22Rv1 (cell line): ENCODE results near the gene TJP3.

ENCODE experiments used
- H3K27ac ChIP-seq: fragments of 450-650 bp; 2 replicates; pipeline ENCODE4 v1.5.1; 2017
- CTCF ChIP-seq: fragments of 450-650 bp; IDR thresholded peaks from 2 replicates; pipeline ENCODE4 v1.5.1; 2017; ENCODE audit warnings: mild to moderate bottlenecking
- ZFX ChIP-seq: fragments of 450-650 bp; IDR thresholded peaks from 2 replicates; pipeline ENCODE4 v1.6.1; 2017; ENCODE audit warnings: antibody characterized with exemption, borderline replicate concordance

The TJP3 gene

DNA sequence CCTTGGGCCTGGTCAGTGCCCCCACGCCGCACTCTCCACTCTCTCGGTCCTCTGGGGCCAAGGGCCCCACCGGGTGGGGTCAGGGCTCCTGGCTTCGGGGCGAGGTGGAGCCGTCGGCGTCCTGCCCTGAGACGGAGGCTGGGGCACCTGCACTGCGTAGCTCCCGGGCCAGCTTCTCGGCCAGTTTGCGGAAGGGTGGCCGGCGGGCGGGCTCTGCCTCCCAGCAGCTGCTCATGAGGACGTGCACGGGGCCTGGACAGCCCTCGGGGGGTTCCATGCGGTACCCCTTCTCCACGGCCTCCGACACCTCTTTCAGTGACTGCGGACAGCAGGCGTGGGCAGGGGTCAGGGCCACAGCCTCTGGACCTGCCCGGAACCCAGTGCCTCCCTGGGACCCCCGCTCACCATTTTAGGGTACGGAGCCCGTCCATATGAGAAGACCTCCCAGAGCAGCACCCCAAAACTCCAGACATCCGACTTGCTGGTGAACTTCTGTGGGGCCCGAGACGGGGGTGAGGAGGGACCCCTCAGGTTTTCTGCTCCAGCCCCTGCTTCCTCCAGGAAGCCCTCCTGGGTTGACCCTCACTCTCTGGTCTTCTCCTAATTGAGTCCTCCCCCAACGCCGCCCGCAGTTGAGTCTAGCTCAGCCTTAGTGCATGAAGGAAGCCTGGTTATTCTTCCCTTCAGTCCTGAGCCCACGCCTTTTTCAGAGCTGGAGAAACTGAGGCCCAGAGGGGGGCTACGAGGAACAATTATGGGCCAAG lies 70.1 kb downstream of the TJP3 start:
- no peak overlapping the region for H3K27ac ChIP-seq
- TF ChIP-seq ZFX, result no peak
- TF ChIP-seq CTCF, result no peak

- TF ChIP-seq ZFX, result no peak
- no peak for TF ChIP-seq CTCF
- no peak overlapping the region for H3K27ac ChIP-seq
These were observed 70.9 kb downstream of the TJP3 start for GRCh38 chr19:3778899-3779723.

DNA sequence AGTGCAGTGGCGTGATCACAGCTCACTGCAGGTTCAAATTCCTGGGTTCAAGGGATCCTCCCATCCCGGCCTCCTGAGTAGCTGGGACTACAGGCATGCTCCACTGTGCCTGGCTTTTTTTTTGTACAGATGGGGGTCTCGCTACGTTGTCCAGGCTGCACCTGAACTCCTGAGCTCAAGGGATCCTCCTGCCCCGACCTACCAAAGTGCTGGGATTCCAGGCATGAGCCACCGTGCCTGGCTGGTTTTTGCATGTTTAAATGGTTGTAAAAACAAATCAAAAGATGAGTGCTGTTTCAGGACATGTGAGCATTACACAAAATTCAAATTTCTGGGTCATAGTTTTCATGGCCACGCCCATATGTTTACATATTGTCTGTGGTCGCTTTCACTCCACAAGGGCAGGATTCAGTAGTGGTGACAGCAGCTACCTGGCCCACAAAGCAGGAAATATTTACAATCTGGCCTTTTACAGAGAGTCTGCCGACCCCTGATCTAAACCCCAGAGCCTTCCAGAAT lies 72.7 kb downstream of the TJP3 start:
- TF ChIP-seq ZFX, result no peak
- TF ChIP-seq CTCF, result no peak
- no peak overlapping the region for H3K27ac ChIP-seq

- no peak overlapping the region for H3K27ac ChIP-seq
- TF ChIP-seq ZFX (no peak), CTCF (no peak)
These were observed 73.4 kb downstream of the TJP3 start for GRCh38 chr19:3781603-3782002.

GRCh38 chr19:3782330-3782729 lies 74.1 kb downstream of the TJP3 start:
- TF ChIP-seq ZFX (no peak), CTCF (no peak)
- H3K27ac ChIP-seq, result no peak overlapping the region

GRCh38 chr19:3782903-3783302 lies 74.7 kb downstream of the TJP3 start:
- TF ChIP-seq ZFX (no peak), CTCF (no peak)
- H3K27ac ChIP-seq, result no peak overlapping the region
